GM18867 (cell line): Measurements from ENCODE around the gene UBTF.
"Not testable (repeated sequence)": the region's sequence is repeated elsewhere in the genome, so short reads cannot be mapped to it uniquely, and the experiment has no call there.

Experiments used
- ATAC-seq: cut with Tn5 transposase; IDR thresholded peaks from one replicate; pipeline ENCODE4 v1.9.1; 2021; ENCODE audit warnings: mild to moderate bottlenecking, moderate library complexity; ENCODE audit not compliant: unreplicated experiment

Gene UBTF

DNA sequence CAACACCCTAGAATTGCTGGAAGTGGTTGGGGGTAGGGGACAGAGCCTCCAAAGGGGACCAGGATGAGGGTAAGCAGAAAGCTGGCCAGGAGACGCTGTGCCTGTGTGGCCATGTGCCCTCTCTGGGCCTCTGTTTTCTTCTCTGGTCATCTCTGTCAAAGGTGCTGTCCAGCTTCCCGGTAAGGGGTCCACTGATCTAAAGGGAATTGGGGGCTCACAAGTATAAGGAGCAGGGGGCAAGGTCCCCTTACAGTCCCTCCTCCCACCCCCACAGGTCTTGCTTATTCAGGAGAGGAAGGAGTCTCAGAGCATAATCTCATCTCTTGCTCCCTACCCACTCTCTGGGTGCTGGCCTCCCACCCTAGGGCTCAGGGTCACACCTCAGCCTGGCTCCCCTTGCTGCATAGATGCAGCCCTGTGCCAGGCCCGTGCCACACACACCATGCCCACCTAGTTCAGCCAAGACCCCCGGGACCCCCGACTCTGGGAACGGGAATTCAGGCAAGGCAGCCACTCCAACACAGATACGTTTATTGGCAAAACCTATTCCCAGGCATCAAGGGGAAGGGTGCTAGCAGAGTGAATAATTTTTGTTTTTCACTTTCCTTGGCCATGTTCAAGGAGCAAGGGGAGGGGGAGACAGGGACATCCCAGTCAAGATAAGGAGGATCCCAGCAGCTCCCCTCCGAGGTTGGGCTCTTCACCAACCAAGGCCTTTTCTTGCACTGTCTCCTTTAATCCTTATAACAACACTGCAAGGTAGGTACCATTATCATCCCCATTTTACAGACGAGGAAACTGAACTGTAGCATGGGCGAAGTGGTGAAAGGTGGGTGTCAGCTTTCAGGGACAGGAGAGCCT, 28.6 kb upstream of the UBTF start:
- ATAC-seq, result no peak

GRCh38 chr17:44247440-44247841, 28.0 kb upstream of the UBTF start:
- no peak for ATAC-seq

DNA sequence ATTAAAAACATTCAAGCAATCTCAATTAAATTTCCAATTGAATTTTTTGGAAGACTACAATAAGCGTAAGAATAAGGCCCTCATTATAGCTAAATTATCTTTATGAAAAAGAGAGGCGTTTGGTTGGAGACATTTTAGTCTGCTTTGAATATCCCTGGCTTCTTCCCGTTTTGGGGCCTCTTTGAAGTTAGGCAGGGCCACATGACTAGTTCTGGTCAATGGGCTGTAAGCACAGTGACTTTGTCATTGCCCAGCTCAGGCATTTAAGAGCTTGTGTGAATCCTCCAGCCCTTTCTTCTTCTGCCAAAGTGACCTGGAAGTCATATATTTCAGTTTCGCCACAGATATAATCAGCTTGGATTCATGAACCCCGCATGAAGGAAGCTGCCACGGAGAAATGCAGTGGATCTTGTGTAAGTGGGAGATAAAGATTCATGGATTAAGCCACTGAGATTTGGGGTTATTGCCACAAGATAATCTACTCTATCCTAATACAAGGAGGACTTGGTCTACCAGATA, 21.7 kb upstream of the UBTF start:
- ATAC-seq, result no peak

- not testable (repeated sequence) for ATAC-seq
Observed at GRCh38 chr17:44237886-44238285, 18.4 kb upstream of the UBTF start.

DNA sequence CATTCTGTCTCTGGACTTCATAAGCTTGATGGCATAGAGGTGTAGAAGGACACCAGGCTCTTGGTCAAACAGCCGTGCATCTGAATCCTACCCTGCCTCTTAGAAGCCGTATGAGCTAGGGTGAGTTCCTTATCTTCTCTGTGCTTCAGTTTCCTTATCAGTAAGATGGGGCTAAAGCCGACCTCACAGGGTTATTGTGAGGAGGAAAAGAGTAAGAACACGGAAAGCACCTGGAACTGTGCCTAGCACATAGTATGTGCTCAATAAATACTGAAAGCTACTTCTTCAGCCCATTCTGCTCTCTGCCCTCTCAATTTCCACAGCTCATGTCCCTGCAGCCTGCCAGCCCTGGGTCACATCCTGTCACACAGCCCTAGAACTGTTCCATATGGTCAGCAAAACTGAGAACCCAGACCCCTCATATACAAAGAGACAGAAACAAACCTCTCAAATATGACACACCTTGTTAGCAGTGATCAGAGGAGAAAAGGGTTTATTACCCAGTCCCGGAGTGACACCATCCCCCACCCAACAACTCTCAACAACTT, 17.0 kb upstream of the UBTF start:
- ATAC-seq, result no peak

GRCh38 chr17:44235583-44235936, 16.1 kb upstream of the UBTF start:
- ATAC-seq, result no peak

DNA sequence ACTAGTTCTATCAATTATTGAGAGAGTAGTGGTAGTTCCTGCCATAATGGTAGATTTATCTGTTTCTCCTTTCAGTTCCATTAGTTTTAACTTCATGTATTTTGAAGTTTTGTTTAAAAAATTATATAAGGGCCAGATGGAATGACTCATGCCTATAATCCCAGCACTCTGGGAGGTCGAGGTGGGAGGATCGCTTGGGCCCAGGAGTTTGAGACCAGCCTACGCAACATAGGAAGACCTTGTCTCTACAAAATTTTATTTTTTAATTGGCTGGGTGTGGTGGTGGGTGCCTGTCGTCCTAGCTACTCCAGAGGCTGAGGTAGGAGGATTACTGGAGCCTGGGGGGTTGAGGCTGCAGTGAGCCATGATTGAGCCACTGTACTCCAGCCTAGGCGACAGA, 14.1 kb upstream of the UBTF start:
- no peak for ATAC-seq

DNA sequence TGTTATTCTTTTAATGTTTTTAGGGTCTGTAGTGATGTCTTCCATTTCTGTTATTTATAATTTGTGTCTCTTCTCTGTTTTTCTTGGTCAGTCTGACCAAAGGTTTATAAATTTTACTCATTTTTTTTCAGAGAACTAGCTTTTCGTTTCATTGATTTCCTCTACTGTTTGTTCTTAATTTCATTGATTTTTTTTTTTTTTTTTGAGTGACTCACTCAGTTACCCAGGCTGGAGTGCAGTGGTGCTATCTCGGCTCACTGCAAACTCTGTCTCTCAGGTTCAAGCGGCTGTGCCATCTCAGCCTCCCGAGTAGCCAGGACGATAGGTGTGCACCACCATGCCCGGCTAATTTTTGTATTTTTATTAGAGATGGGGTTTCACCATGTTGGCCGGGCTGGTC, 12.6 kb upstream of the UBTF start:
- no peak for ATAC-seq

DNA sequence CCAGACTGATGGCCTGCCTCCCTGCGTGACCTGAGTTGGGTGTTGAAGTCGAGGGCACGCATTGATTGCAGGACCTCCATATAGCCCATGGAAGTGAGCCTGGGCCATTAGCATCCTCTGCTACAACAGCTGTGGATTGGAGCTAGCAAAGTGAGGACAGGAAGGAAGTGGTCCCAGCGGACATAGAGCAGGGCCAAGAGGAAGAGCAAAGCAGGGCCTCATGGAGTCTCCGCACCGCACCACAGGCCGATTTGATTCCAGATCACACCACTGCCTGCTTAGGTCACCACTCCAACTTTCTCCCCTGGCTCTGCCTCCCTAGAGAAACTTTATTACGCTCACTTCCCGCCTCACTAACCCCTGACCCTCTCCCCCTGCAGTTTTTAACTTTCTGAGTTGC, 10.7 kb upstream of the UBTF start:
- ATAC-seq, result no peak

- no peak for ATAC-seq
Observed at GRCh38 chr17:44229090-44229489, 9.6 kb upstream of the UBTF start.

DNA sequence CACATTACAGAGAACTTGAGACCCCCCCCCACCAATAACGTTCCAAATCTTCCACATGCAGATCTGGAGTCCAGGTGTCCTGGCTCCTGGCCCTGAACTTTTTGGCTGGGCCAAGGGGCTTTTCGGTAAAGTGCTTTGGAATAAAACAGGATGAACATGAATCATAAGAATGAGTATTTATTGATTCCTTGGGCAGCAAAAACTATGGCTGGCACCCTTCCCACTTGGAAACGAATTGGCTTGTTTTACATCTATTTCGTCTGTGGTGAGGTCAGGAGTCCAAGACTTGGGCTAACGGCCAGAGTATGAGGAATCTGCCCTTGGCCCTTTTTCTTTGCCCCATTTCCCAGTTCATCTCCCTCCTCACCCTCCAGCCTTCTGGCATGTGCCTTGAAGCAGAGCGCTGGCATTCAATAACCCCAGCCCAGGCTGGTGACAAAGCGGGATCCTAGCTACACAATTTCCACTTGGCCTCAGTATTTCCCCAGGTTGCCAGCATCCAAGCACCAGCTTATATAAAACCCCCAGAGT, 4.1 kb upstream of the UBTF start:
- ATAC-seq, result no peak

DNA sequence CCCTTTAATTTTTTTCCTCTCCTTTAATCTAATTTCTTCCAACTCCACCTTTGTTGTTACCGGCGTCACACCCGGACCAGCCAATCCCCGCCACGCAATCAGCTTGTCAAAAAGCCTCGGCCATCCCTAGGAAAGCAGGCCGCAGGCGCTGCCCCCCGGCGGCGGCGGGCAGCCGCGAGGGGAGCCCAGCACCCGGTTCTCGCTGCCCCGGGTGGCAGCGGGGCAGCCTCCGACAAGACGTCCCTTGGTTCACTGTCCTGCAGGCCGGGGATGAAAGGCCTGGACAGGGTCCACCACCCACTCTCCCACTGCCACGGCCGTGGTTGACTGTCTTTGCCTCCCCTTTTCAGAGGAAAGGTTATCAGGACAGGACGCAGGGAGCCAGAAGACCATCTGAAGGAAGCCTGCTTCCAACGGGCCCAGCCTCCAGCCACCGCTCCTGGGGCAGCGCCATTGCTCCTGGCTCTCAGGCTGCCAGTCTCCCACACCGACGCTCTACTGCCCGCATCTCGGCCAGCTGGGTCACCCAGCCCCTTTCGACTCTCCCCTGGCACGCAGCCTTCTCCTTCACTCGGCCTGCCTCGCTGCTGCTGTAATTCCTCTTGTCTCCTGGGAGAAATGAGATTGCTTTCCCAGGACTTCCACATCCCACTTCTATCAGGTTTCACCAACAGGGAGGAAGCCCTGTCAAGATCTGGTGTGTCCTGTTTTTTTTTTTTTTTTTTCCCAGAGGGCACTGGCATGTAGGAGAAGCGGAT, 2.8 kb upstream of the UBTF start:
- no peak for ATAC-seq

DNA sequence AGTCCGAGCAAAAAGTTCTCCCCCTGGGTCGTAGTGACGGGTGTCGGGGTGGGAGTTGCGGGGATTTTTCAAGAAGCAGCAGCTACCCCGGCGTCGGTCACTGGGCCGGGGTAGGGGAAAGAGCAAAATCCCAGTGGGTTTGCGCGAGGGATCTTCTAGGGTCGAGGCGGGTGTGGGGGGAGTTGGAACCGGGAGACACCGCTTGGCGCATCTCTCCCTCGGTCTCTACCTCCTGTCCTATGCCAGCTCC, 2.3 kb upstream of the UBTF start:
- no peak for ATAC-seq

DNA sequence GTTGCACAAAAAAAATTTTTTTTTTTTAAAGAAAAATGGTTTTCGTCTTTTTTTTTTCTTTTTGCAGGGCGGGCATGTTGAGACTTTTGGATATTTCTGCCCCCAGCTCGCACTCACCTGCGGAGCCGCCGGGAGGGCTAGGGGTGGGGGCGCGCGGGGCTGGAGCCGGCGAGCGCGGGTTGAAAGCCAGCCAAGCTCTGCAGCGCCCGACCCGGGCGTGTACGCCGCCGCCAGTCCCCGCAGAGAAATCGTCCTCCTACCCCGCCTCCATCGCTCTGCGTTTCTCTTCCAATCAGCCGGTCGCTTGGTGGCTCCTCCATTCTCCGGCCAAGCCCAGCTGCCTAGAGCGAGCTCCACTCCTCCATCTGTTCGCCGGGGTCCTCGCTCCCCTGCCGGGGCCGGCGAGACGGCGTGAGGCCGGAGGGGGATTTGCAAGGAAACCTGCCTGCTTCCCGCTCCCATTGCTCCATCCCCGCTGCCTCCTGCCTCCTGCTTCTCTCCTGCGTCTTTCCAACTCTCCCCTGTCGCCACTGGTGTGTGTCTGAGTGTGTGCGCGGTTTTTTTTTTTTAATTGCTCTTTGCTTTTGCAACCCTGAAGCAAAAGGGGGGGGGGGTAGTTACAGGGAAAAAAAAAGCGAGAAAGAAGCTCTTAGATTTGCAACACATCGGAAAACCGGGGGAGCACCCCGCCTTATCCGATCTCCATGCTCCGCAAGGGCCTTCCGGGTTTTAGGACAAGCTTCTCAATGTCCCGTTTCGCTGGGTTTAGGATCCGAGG, 1.8 kb upstream of the UBTF start:
- ATAC-seq, result no peak

GRCh38 chr17:44220213-44221083, 973 bp upstream of the UBTF start:
- peak; percentile 7 for ATAC-seq

DNA sequence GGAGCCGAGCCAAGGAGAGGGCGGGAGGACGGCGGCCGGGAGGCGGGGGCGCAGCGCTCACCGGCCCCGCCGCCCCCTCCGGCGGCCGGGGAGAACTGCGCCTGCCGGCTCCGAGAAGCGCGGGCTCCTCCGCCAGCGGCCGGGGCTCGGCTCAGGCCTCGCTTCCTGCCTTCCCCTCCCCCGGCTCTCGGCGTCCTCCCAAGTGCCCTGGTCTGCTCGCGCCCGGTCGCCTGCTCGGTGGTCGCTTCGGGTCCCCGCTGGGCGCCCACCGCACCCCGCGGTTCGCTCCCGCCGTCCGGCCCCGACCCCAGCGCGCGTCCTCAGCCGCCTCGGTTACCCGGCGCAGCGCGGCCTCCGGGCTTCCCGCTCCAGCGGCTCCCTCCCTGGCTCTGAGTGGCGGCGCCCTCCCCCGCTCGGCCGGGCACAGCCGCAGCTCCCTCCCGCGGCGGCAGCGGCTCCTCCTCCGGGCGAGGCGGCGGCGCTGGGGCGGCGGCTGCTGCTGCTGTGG, 313 bp downstream of the UBTF start:
- peak; percentile 42 for ATAC-seq

DNA sequence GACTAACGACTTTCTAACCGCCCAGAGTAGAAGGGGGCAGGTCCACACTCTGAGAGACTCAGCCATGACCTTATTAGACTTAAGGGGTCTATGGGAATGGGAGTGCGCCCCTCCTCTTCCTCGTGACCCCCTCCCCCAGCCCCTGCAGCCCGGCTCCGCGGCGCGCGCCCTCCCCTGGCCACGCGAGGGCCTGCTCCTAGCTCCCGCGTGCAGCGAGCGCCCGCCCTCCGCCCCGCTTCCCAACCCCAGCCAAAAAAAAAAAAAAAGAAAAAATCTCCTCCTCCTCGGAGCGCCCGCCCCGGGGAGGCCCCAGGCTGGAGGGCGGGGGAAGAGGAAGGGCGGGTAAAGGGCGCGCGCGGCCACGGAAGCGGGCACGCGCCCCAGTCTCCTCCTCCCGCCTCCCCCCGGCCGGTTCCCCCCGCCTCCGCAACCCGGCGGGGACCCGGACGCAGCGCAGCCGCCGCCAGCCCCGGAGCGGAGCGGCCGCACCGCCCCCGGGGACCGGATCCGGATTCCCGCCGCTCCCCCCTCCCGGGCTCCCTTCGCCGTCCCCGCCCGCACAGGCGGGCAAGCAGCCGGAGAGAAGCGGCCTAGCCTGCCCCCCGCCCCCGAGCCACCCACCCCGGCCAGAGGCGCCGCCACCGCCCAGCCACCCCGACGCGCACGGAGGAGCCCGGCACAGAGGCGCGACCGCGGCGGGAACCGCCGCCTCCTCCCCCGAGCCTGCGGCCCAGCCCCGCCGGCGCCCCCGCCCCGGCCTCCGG, 949 bp downstream of the UBTF start:
- peak; percentile 36 for ATAC-seq

DNA sequence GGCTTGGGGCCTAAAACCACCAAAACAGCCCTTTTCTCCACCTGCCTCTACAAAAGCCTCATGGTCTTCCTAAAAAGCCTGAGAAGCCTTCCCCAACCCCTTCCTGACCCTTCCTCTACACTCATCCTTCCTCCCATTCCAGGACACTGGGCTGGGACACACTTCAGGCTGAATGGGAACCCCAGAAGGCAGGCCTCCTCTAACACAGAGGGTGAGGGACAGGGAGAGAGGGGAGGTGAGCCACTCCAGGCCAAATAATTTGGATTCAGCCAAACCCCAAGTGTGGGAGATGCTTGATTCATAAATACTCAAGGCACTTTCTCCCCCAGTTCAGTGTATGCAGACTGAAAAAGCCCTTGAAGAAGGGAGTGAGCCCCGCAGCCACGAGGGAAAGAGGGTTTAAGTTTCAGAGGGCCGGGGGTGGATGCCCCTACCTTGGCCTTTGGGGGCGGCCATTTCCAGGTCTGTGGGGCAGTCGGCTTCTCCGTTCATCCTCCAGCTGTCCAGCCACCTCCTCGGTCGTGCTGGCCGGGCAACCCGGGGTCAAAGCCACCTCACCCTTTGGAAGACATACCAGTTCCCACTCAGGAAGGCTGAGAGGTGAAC, 1.6 kb downstream of the UBTF start:
- no peak for ATAC-seq

GRCh38 chr17:44216694-44217093, 2.8 kb downstream of the UBTF start:
- ATAC-seq, result no peak
